ENCODE measurements around the gene PAIP2.

DNA sequence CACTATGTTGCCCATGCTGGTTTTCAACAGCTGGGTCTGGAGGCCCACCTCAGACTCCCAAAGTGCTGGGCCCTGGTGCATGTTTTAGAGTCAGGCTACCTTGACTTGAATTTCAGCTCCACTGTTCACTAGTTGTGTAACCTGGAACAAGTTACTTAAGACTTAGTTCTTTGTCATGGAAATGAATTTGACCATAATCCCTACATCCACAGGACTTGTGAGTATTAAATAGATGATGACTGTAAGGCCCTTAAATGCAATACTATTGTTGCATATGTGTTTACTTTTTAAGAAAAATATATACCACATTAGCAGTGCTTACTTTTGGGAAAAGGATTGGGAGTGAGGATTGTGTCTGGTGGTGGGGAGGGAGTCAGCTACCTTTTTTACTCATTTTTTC is 16.4 kb downstream of the PAIP2 start:
- TF ChIP-seq REST (IDR thresholded peaks at IDR 0.05; ENCODE audit: insufficient read depth in 1 of 2, low read depth in 2 of 2, low read length in 2 of 2) (no peak), TAF1 (IDR thresholded peaks at IDR 0.05; ENCODE audit: borderline replicate concordance, insufficient read depth, low read length) (no peak), POLR2AphosphoS5 (IDR thresholded peaks at IDR 0.05; ENCODE audit: low read depth, low read length) (no peak), FOXP2 (optimal IDR thresholded peaks at IDR 0.05; ENCODE audit: borderline replicate concordance, extremely low read depth, extremely low read length, insufficient read depth) (no peak)
